ENCODE data around the gene GATB.

The GATB gene

DNA sequence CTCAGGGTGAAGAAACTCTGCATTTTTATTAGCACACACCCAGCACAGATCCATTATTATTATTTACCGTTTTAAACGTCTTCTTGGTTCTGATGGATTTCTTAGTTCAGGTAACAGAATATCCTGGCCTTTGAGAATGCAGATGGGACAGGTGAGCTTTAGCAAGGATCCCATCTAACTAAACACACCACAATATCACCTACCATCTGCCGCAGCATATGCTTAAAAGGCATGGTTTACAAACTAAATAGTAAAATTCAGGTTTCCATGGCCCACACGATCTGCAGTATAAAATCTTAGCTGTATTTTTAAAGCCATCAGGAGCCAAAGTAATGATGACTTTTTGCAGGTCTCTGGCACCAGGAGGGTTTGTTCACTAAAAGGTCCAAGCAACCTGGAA lies 31.7 kb upstream of the GATB start:
- H3K4me1 ChIP-seq = no peaks in the 10 kb centered on the region
- TF ChIP-seq CTCF (IDR thresholded peaks at IDR 0.05; ENCODE audit: low read depth, low read length) = no peak

GRCh38 chr4:151788021-151788420 lies 27.2 kb upstream of the GATB start:
- no peak overlapping the region for H3K4me3 ChIP-seq (ENCODE audit: low read depth, low read length)
- TF ChIP-seq CTCF (IDR thresholded peaks at IDR 0.05; ENCODE audit: low read depth, low read length) = no peak
- H3K4me1 ChIP-seq = no peaks in the 10 kb centered on the region
- no peaks in the 10 kb centered on the region for H3K36me3 ChIP-seq
- DNase-seq = no peak
- H3K9me3 ChIP-seq = no peaks in the 10 kb centered on the region
- H3K27me3 ChIP-seq = no peaks in the 10 kb centered on the region

More for the DNA sequence above, 31.7 kb upstream of the GATB start:
- no peak overlapping the region for H3K4me3 ChIP-seq (ENCODE audit: low read depth, low read length)
- no peak for DNase-seq
- H3K9me3 ChIP-seq = no peaks in the 10 kb centered on the region
- H3K27me3 ChIP-seq = no peaks in the 10 kb centered on the region
- H3K36me3 ChIP-seq = no peaks in the 10 kb centered on the region

GRCh38 chr4:151786158-151786495 lies 25.3 kb upstream of the GATB start:
- no peaks in the 10 kb centered on the region for H3K4me1 ChIP-seq
- H3K27me3 ChIP-seq = no peaks in the 10 kb centered on the region
- no peak overlapping the region for H3K4me3 ChIP-seq (ENCODE audit: low read depth, low read length)
- no peak for TF ChIP-seq CTCF (IDR thresholded peaks at IDR 0.05; ENCODE audit: low read depth, low read length)
- no peaks in the 10 kb centered on the region for H3K36me3 ChIP-seq
- H3K9me3 ChIP-seq = no peaks in the 10 kb centered on the region
- DNase-seq = no peak

DNA sequence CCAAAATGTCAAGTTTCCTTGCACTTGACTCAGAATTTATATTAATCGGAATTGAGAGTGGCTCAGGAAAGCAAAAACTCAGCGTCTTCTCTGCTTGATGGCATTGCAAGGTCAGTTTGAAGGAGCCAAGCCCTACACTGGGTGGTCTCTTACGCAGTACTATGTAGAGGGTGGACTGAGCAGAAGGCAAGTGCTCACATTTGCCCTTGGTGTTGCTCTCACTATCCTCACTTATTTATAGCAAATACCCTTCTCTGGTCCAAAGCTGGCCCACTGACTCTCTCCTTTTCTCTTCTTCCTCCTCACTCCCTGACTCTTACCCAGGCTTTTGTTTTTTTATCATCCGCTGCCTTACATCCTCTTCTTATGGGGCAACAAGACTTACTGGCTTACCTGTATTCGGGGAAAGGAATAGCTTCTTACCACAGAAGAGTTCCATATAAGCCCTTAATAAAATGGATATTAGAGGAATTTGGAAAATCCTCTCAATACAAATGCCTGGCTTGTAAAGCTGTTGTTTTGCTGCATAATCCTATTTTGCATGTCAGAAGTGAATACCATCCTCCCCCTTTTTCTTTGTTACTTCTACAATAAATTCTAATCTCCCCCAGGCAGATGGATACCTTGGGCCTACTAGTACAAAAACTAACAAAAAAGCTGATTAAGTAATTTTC lies 24.8 kb upstream of the GATB start:
- no peak for TF ChIP-seq CTCF (IDR thresholded peaks at IDR 0.05; ENCODE audit: low read depth, low read length)
- Histone ChIP-seq H3K4me1 (no peaks in the 10 kb centered on the region), H3K36me3 (no peaks in the 10 kb centered on the region), H3K4me3 (ENCODE audit: low read depth, low read length) (no peak overlapping the region), H3K27me3 (no peaks in the 10 kb centered on the region), H3K9me3 (no peaks in the 10 kb centered on the region)
- DNase-seq = no peak

- no peak for TF ChIP-seq CTCF (IDR thresholded peaks at IDR 0.05; ENCODE audit: low read depth, low read length)
- H3K36me3 ChIP-seq = no peaks in the 10 kb centered on the region
- no peak overlapping the region for H3K4me3 ChIP-seq (ENCODE audit: low read depth, low read length)
- DNase-seq = no peak
- no peaks in the 10 kb centered on the region for H3K4me1 ChIP-seq
- no peaks in the 10 kb centered on the region for H3K27me3 ChIP-seq
- no peaks in the 10 kb centered on the region for H3K9me3 ChIP-seq
Observed at GRCh38 chr4:151784706-151785105, 23.9 kb upstream of the GATB start.

DNA sequence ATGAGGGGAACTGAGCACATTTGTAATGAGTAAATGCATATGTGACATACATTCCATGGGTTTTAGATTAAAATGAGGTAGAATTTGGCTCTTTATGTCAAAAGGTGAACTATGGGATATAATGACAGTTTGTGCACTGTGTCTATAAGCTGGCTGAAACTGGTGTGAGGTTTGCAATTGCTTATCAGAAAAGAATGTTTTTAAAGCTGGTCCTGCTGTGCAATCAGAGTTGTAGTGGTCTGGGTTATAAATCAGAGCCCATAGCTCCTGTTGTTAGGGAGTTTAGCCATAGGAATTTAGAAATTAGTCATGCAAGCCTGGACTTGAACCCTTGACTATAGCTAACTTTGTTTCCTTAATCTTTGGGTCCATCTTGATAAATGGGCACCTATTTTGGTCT lies 23.1 kb upstream of the GATB start:
- Histone ChIP-seq H3K4me3 (ENCODE audit: low read depth, low read length) (no peak overlapping the region), H3K36me3 (no peaks in the 10 kb centered on the region), H3K9me3 (no peaks in the 10 kb centered on the region), H3K4me1 (no peaks in the 10 kb centered on the region), H3K27me3 (no peaks in the 10 kb centered on the region)
- TF ChIP-seq CTCF (IDR thresholded peaks at IDR 0.05; ENCODE audit: low read depth, low read length) = no peak
- DNase-seq = no peak

Measured in BE2C (cell line).